RWPE2 (cell line): ENCODE results near the gene MRPL49.

Source experiments
- ATAC-seq: fragments of 200-7000 bp; cut with Tn5 transposase; 3 replicates; pipeline ENCODE4 v1.9.1; 2021; ENCODE audit warnings: low read depth
- DNase-seq: peaks from one replicate; pipeline ENCODE4 v3.0.0-alpha.2; 2020; ENCODE audit warnings: low spot score
- H3K27ac ChIP-seq: fragments of 450-650 bp; 2 replicates; pipeline ENCODE4 v1.5.1; 2017; ENCODE audit warnings: mild to moderate bottlenecking; ENCODE audit not compliant: poor library complexity, severe bottlenecking
- H3K27me3 ChIP-seq: fragments of 250-450 bp; sonication (Bioruptor Pico); 2 replicates; pipeline ENCODE4 v1.5.1; 2021; ENCODE audit warnings: mild to moderate bottlenecking, moderate library complexity; ENCODE audit not compliant: insufficient read depth, poor library complexity, severe bottlenecking
- H3K36me3 ChIP-seq: fragments of 250-450 bp; sonication (Bioruptor Pico); 2 replicates; pipeline ENCODE4 v1.5.1; 2020; ENCODE audit warnings: low read depth, mild to moderate bottlenecking, moderate library complexity
- H3K4me1 ChIP-seq: fragments of 250-450 bp; sonication (Bioruptor Pico); 2 replicates; pipeline ENCODE4 v1.5.1; 2021; ENCODE audit warnings: mild to moderate bottlenecking, moderate library complexity; ENCODE audit not compliant: insufficient read depth, poor library complexity, severe bottlenecking
- H3K4me3 ChIP-seq: fragments of 250-450 bp; sonication (Bioruptor Pico); 2 replicates; pipeline ENCODE4 v1.5.1; 2021; ENCODE audit warnings: mild to moderate bottlenecking, moderate library complexity; ENCODE audit not compliant: severe bottlenecking
- H3K9me3 ChIP-seq: fragments of 250-450 bp; sonication (Bioruptor Pico); 2 replicates; pipeline ENCODE4 v1.5.1; 2021; ENCODE audit warnings: mild to moderate bottlenecking, moderate library complexity; ENCODE audit not compliant: severe bottlenecking
- CTCF ChIP-seq: fragments of 450-650 bp; IDR thresholded peaks from one replicate; pipeline ENCODE4 v1.5.1; 2017; ENCODE audit warnings: mild to moderate bottlenecking, moderate library complexity; ENCODE audit not compliant: poor library complexity, severe bottlenecking

Gene MRPL49

GRCh38 chr11:65107078-65107477, 15.0 kb upstream of the MRPL49 start:
- 0 out of 2 replicates have a peak, but pooled peaks cover 8% of the 10 kb centered on the region for H3K36me3 ChIP-seq
- H3K4me3 ChIP-seq: no peak overlapping the region
- no peaks in the 10 kb centered on the region for H3K27me3 ChIP-seq
- no peaks in the 10 kb centered on the region for H3K4me1 ChIP-seq
- no peaks in the 10 kb centered on the region for H3K9me3 ChIP-seq
- DNase-seq (no peak), ATAC-seq (no peak)
- no peak for TF ChIP-seq CTCF
- H3K27ac ChIP-seq: no peak overlapping the region

- H3K4me1 ChIP-seq: no peaks in the 10 kb centered on the region
- no peaks in the 10 kb centered on the region for H3K9me3 ChIP-seq
- H3K4me3 ChIP-seq: no peak overlapping the region
- DNase-seq: peak; percentile 59
- no peaks in the 10 kb centered on the region for H3K27me3 ChIP-seq
- 0 out of 2 replicates have a peak, but pooled peaks cover 3% of the 10 kb centered on the region for H3K36me3 ChIP-seq
- no peak overlapping the region for H3K27ac ChIP-seq
- no peak for ATAC-seq
- no peak for TF ChIP-seq CTCF
These were observed 14.2 kb upstream of the MRPL49 start for GRCh38 chr11:65107751-65108468.

- ATAC-seq: no peak
- no peak overlapping the region for H3K27ac ChIP-seq
- peaks cover 5% of the 10 kb centered on the region for H3K4me1 ChIP-seq
- DNase-seq: peak; percentile 48
- no peak overlapping the region for H3K4me3 ChIP-seq
- no peak for TF ChIP-seq CTCF
- H3K36me3 ChIP-seq: 0 out of 2 replicates have a peak, but pooled peaks cover 3% of the 10 kb centered on the region
- no peaks in the 10 kb centered on the region for H3K9me3 ChIP-seq
- H3K27me3 ChIP-seq: no peaks in the 10 kb centered on the region
These were observed 13.5 kb upstream of the MRPL49 start for GRCh38 chr11:65108469-65109123.

GRCh38 chr11:65109231-65110198, 12.6 kb upstream of the MRPL49 start:
- H3K4me1 ChIP-seq: peaks cover 5% of the 10 kb centered on the region
- 0 out of 2 replicates have a peak, but pooled peaks cover 3% of the 10 kb centered on the region for H3K36me3 ChIP-seq
- ATAC-seq: no peak
- no peak overlapping the region for H3K27ac ChIP-seq
- no peaks in the 10 kb centered on the region for H3K9me3 ChIP-seq
- peak; percentile 62 for DNase-seq
- no peaks in the 10 kb centered on the region for H3K27me3 ChIP-seq
- H3K4me3 ChIP-seq: no peak overlapping the region
- no peak for TF ChIP-seq CTCF
